GM18526 (cell line): ENCODE measurements around the gene GRIPAP1.

ENCODE experiments used
- POLR2A ChIP-seq: IDR thresholded peaks from 3 replicates; pipeline ENCODE4 v1.6.1; 2011; ENCODE audit not compliant: insufficient read length; ENCODE audit errors: extremely low read depth

The GRIPAP1 gene

DNA sequence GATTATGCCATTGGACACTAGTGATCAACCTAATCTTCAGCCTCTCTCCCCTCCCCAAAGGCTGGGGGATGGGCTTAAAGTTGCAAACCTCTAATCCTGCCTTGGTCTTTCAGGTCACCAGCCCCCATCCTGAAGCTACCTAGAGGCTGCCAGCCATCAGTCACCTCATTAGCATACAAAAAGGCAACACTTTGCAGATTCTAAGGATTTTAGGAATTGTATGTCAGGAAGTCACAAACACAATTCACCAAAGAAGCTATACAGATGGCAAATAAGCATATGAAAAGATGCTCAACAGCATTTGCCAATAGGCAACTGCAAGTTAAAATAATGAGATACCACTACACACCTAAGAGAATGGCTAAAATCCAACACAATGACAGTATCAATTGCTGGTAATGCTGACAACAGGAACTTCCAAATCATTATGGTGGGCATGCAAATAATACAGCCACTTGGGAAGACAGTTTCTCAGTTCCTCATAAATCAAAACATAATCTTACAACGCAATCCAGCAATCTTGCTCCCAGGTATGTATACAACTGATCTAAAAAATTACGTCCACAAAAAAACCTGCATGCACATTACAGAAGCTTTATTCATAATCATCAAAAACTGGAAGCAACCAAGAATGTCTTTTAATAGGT lies 74.2 kb downstream of the GRIPAP1 start:
- TF ChIP-seq POLR2A = no peak

GRCh38 chrX:48927123-48927522 lies 74.9 kb downstream of the GRIPAP1 start:
- TF ChIP-seq POLR2A = no peak

DNA sequence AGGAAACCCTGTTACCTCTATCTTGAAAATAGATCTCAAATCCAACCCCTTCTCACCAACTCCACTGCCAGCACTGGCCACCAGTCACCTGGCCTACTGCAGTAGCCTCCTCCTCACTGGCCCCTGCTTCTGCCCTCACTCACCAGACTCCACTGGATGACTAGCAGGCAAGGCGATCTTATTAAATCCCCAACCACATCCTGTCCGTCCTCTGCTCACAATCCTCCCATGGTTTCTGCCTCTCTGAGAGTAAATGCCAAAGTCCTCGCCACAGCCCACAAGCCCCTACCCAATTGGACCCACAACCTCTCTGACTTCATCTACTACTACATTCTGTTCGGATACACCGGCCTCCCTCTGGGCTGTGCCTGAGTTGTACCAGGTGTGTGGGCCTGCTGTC lies 77.8 kb downstream of the GRIPAP1 start:
- no peak for TF ChIP-seq POLR2A

DNA sequence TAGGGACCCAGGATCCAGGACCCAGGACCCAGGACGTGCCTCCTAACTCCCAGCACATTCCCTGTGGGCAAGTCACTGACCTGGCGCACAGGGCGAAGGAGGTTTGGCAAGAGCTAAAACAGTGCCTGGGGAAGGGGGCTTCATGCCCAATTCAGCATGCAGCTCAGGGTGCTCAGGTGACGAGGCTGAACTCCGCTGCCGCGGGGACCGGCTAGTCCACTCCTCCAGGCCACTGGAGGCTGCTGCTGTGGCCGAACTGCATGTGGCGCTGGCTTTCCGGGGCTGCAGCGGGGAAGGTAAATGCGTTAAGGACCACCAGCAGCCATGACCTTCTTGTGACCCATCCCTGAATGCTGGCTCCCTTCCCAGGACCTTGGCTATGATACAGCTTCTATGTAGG lies 78.3 kb downstream of the GRIPAP1 start:
- TF ChIP-seq POLR2A = no peak
